Measurements from ENCODE around the gene USP15.

The USP15 gene

GRCh38 chr12:62259993-62260732 lies at the start of gene USP15:
Gene USP15, plus strand, starts transcription at chr12:62260404. Its CDS starts 11 bp downstream, at chr12:62260415.
- peaks cover 23% of the 10 kb centered on the region for H3K4me1 Mint-ChIP-seq
- peak; percentile 96 for DNase-seq (ENCODE audit: low spot score in 2 of 2)

GRCh38 chr12:62210422-62210821 lies 49.8 kb upstream of the USP15 start:
- peaks cover 9% of the 10 kb centered on the region for H3K27me3 Mint-ChIP-seq
- no peaks in the 10 kb centered on the region for H3K36me3 Mint-ChIP-seq
- no peak overlapping the region for H3K27ac Mint-ChIP-seq
- no peak overlapping the region for H3K4me3 Mint-ChIP-seq
- H3K9me3 Mint-ChIP-seq = no peaks in the 10 kb centered on the region
- no peak for ATAC-seq (ENCODE audit: low read depth)
- no peaks in the 10 kb centered on the region for H3K4me1 Mint-ChIP-seq
- peak in 1 of 2 donors; percentile 15 for DNase-seq (ENCODE audit: low spot score in 2 of 2)

More at GRCh38 chr12:62259993-62260732, at the start of gene USP15:
- peak within 1 kb of the TSS; percentile 89 for H3K4me3 Mint-ChIP-seq
- H3K27me3 Mint-ChIP-seq = no peaks in the 10 kb centered on the region
- ATAC-seq (ENCODE audit: low read depth) = peak; percentile 68
- H3K36me3 Mint-ChIP-seq = peaks cover 1% of the 10 kb centered on the region
- no peaks in the 10 kb centered on the region for H3K9me3 Mint-ChIP-seq
- H3K27ac Mint-ChIP-seq = peak within 1 kb of the TSS; percentile 93

GRCh38 chr12:62211510-62211909 lies 48.7 kb upstream of the USP15 start:
- H3K27ac Mint-ChIP-seq = no peak overlapping the region
- peaks cover 8% of the 10 kb centered on the region for H3K27me3 Mint-ChIP-seq

GRCh38 chr12:62214846-62215245 lies 45.4 kb upstream of the USP15 start:
- Mint-ChIP-seq H3K27ac (no peak overlapping the region), H3K4me1 (no peaks in the 10 kb centered on the region), H3K9me3 (no peaks in the 10 kb centered on the region), H3K4me3 (no peak overlapping the region), H3K36me3 (no peaks in the 10 kb centered on the region), H3K27me3 (peaks cover 2% of the 10 kb centered on the region)
- no peak for DNase-seq (ENCODE audit: low spot score in 2 of 2)
- no peak for ATAC-seq (ENCODE audit: low read depth)

More at GRCh38 chr12:62211510-62211909, 48.7 kb upstream of the USP15 start:
- ATAC-seq (ENCODE audit: low read depth) (no peak), DNase-seq (ENCODE audit: low spot score in 2 of 2) (no peak)
- no peaks in the 10 kb centered on the region for H3K9me3 Mint-ChIP-seq
- no peaks in the 10 kb centered on the region for H3K4me1 Mint-ChIP-seq
- H3K36me3 Mint-ChIP-seq = no peaks in the 10 kb centered on the region
- H3K4me3 Mint-ChIP-seq = no peak overlapping the region

- H3K27ac Mint-ChIP-seq = no peak overlapping the region
- DNase-seq (ENCODE audit: low spot score in 2 of 2) (no peak), ATAC-seq (ENCODE audit: low read depth) (no peak)
- H3K27me3 Mint-ChIP-seq = peaks cover 2% of the 10 kb centered on the region
- no peaks in the 10 kb centered on the region for H3K4me1 Mint-ChIP-seq
- H3K9me3 Mint-ChIP-seq = peaks cover 1% of the 10 kb centered on the region
- no peak overlapping the region for H3K4me3 Mint-ChIP-seq
- H3K36me3 Mint-ChIP-seq = no peaks in the 10 kb centered on the region
Measured at GRCh38 chr12:62215506-62215905, 44.7 kb upstream of the USP15 start.

GRCh38 chr12:62217466-62218194 lies 42.6 kb upstream of the USP15 start:
- Mint-ChIP-seq H3K4me1 (no peaks in the 10 kb centered on the region), H3K27me3 (peaks cover 4% of the 10 kb centered on the region), H3K4me3 (no peak overlapping the region), H3K9me3 (peaks cover 2% of the 10 kb centered on the region), H3K27ac (no peak overlapping the region), H3K36me3 (no peaks in the 10 kb centered on the region)
- no peak for DNase-seq (ENCODE audit: low spot score in 2 of 2)
- no peak for ATAC-seq (ENCODE audit: low read depth)

GRCh38 chr12:62221107-62221506 lies 39.1 kb upstream of the USP15 start:
- DNase-seq (ENCODE audit: low spot score in 2 of 2) = no peak
- no peaks in the 10 kb centered on the region for H3K36me3 Mint-ChIP-seq
- H3K27ac Mint-ChIP-seq = no peak overlapping the region
- H3K9me3 Mint-ChIP-seq = peaks cover 2% of the 10 kb centered on the region
- H3K4me3 Mint-ChIP-seq = no peak overlapping the region
- ATAC-seq (ENCODE audit: low read depth) = no peak
- H3K27me3 Mint-ChIP-seq = peaks cover 2% of the 10 kb centered on the region
- H3K4me1 Mint-ChIP-seq = no peaks in the 10 kb centered on the region

- peaks cover 2% of the 10 kb centered on the region for H3K27me3 Mint-ChIP-seq
Measured at GRCh38 chr12:62224601-62225000, 35.6 kb upstream of the USP15 start.

GRCh38 chr12:62227091-62227490 lies 33.1 kb upstream of the USP15 start:
- H3K9me3 Mint-ChIP-seq = no peaks in the 10 kb centered on the region
- no peak for DNase-seq (ENCODE audit: low spot score in 2 of 2)

More at GRCh38 chr12:62224601-62225000, 35.6 kb upstream of the USP15 start:
- H3K4me3 Mint-ChIP-seq = no peak overlapping the region
- no peaks in the 10 kb centered on the region for H3K4me1 Mint-ChIP-seq
- ATAC-seq (ENCODE audit: low read depth) (no peak), DNase-seq (ENCODE audit: low spot score in 2 of 2) (no peak)
- no peak overlapping the region for H3K27ac Mint-ChIP-seq
- H3K36me3 Mint-ChIP-seq = no peaks in the 10 kb centered on the region
- peaks cover 2% of the 10 kb centered on the region for H3K9me3 Mint-ChIP-seq

GRCh38 chr12:62230652-62231051 lies 29.6 kb upstream of the USP15 start:
- H3K9me3 Mint-ChIP-seq = no peaks in the 10 kb centered on the region
- no peaks in the 10 kb centered on the region for H3K27me3 Mint-ChIP-seq
- H3K4me1 Mint-ChIP-seq = no peaks in the 10 kb centered on the region
- no peaks in the 10 kb centered on the region for H3K36me3 Mint-ChIP-seq
- ATAC-seq (ENCODE audit: low read depth) = no peak
- DNase-seq (ENCODE audit: low spot score in 2 of 2) = no peak
- H3K4me3 Mint-ChIP-seq = no peak overlapping the region
- H3K27ac Mint-ChIP-seq = no peak overlapping the region

More at GRCh38 chr12:62227091-62227490, 33.1 kb upstream of the USP15 start:
- Mint-ChIP-seq H3K27me3 (peaks cover under 1% of the 10 kb centered on the region), H3K4me1 (no peaks in the 10 kb centered on the region), H3K36me3 (no peaks in the 10 kb centered on the region), H3K4me3 (no peak overlapping the region), H3K27ac (no peak overlapping the region)
- no peak for ATAC-seq (ENCODE audit: low read depth)

GRCh38 chr12:62232143-62232729 lies 28.0 kb upstream of the USP15 start:
- H3K9me3 Mint-ChIP-seq = no peaks in the 10 kb centered on the region
- H3K36me3 Mint-ChIP-seq = no peaks in the 10 kb centered on the region
- DNase-seq (ENCODE audit: low spot score in 2 of 2) (no peak), ATAC-seq (ENCODE audit: low read depth) (no peak)
- H3K4me3 Mint-ChIP-seq = no peak overlapping the region
- no peaks in the 10 kb centered on the region for H3K4me1 Mint-ChIP-seq
- no peaks in the 10 kb centered on the region for H3K27me3 Mint-ChIP-seq
- H3K27ac Mint-ChIP-seq = no peak overlapping the region

- no peak for ATAC-seq (ENCODE audit: low read depth)
- no peak overlapping the region for H3K27ac Mint-ChIP-seq
- H3K36me3 Mint-ChIP-seq = no peaks in the 10 kb centered on the region
- no peaks in the 10 kb centered on the region for H3K27me3 Mint-ChIP-seq
- H3K9me3 Mint-ChIP-seq = no peaks in the 10 kb centered on the region
- no peak overlapping the region for H3K4me3 Mint-ChIP-seq
- H3K4me1 Mint-ChIP-seq = no peaks in the 10 kb centered on the region
- DNase-seq (ENCODE audit: low spot score in 2 of 2) = no peak
Measured at GRCh38 chr12:62233805-62234204, 26.4 kb upstream of the USP15 start.

GRCh38 chr12:62239571-62239970 lies 20.6 kb upstream of the USP15 start:
- Mint-ChIP-seq H3K27ac (no peak overlapping the region), H3K27me3 (no peaks in the 10 kb centered on the region), H3K9me3 (no peaks in the 10 kb centered on the region), H3K36me3 (peaks cover 2% of the 10 kb centered on the region), H3K4me1 (no peaks in the 10 kb centered on the region), H3K4me3 (no peak overlapping the region)
- no peak for DNase-seq (ENCODE audit: low spot score in 2 of 2)
- no peak for ATAC-seq (ENCODE audit: low read depth)

Measured in memory B cell (primary cell).